HG02588 (cell line): ENCODE data around the gene SGCD.
"Not testable (repeated sequence)": the region's sequence is repeated elsewhere in the genome, so short reads cannot be mapped to it uniquely, and the experiment has no call there.

Source experiments
- ATAC-seq: cut with Tn5 transposase; IDR thresholded peaks from one replicate; pipeline ENCODE4 v1.9.1; 2021; ENCODE audit warnings: mild to moderate bottlenecking, moderate library complexity; ENCODE audit not compliant: unreplicated experiment

SGCD gene

GRCh38 chr5:156552855-156553358 is 225.9 kb downstream of the SGCD start:
- ATAC-seq = no peak

GRCh38 chr5:156556666-156557406 is 229.9 kb downstream of the SGCD start:
- no peak for ATAC-seq

- ATAC-seq = no peak
Observed at GRCh38 chr5:156560002-156560401, 233.0 kb downstream of the SGCD start.

GRCh38 chr5:156561651-156562050 is 234.7 kb downstream of the SGCD start:
- ATAC-seq = no peak

- no peak for ATAC-seq
Observed at GRCh38 chr5:156570615-156571014, 243.7 kb downstream of the SGCD start.

GRCh38 chr5:156581725-156582124 is 254.8 kb downstream of the SGCD start:
- no peak for ATAC-seq

- ATAC-seq = no peak
Observed at GRCh38 chr5:156582193-156582598, 255.2 kb downstream of the SGCD start.

GRCh38 chr5:156584871-156585270 is 257.9 kb downstream of the SGCD start:
- ATAC-seq = no peak

GRCh38 chr5:156585999-156586398 is 259.0 kb downstream of the SGCD start:
- ATAC-seq = no peak

GRCh38 chr5:156587012-156587411 is 260.0 kb downstream of the SGCD start:
- no peak for ATAC-seq

- ATAC-seq = no peak
Observed at GRCh38 chr5:156588306-156588705, 261.3 kb downstream of the SGCD start.

GRCh38 chr5:156589104-156589945 is 262.4 kb downstream of the SGCD start:
- no peak for ATAC-seq

- ATAC-seq = no peak
Observed at GRCh38 chr5:156589946-156590216, 262.9 kb downstream of the SGCD start.

- no peak for ATAC-seq
Observed at GRCh38 chr5:156590978-156591377, 264.0 kb downstream of the SGCD start.

- ATAC-seq = no peak
Observed at GRCh38 chr5:156591631-156592030, 264.7 kb downstream of the SGCD start.

- ATAC-seq = no peak
Observed at GRCh38 chr5:156593546-156593945, 266.6 kb downstream of the SGCD start.

GRCh38 chr5:156594406-156594805 is 267.4 kb downstream of the SGCD start:
- ATAC-seq = no peak

- no peak for ATAC-seq
Observed at GRCh38 chr5:156595132-156595787, 268.3 kb downstream of the SGCD start.

- ATAC-seq = no peak
Observed at GRCh38 chr5:156597276-156597675, 270.3 kb downstream of the SGCD start.

GRCh38 chr5:156598964-156599363 is 272.0 kb downstream of the SGCD start:
- no peak for ATAC-seq

GRCh38 chr5:156610582-156610981 is 283.6 kb downstream of the SGCD start:
- ATAC-seq = not testable (repeated sequence)

- no peak for ATAC-seq
Observed at GRCh38 chr5:156615901-156616300, 288.9 kb downstream of the SGCD start.
